Lower leg skin (tissue), 3 donors: ENCODE data around the gene ANOS1.

ENCODE experiments used
- CTCF ChIP-seq, 3 donors: fragments of 450-650 bp; IDR thresholded peaks; one replicate each; pipeline ENCODE4 v1.5.1; 2016; ENCODE audit warnings: antibody characterized with exemption in 3 of 3, mild to moderate bottlenecking in 3 of 3, moderate library complexity in 2 of 3
- POLR2A ChIP-seq, 2 donors: fragments of 450-650 bp; IDR thresholded peaks; one replicate each; pipeline ENCODE4 v1.6.1; 2016 to 2017; ENCODE audit warnings: antibody characterized with exemption in 2 of 2, mild to moderate bottlenecking in 1 of 2, moderate library complexity in 1 of 2

- TF ChIP-seq CTCF (IDR thresholded peaks at IDR 0.05) (no peak), POLR2A (IDR thresholded peaks at IDR 0.05) (no peak)
Observed at GRCh38 chrX:8731559-8732395, at the start of gene ANOS1.
